ENCODE data around the gene PSMB2.

The PSMB2 gene

GRCh38 chr1:35570589-35571137, 70.7 kb downstream of the PSMB2 start:
- DNase-seq, result no peak

DNA sequence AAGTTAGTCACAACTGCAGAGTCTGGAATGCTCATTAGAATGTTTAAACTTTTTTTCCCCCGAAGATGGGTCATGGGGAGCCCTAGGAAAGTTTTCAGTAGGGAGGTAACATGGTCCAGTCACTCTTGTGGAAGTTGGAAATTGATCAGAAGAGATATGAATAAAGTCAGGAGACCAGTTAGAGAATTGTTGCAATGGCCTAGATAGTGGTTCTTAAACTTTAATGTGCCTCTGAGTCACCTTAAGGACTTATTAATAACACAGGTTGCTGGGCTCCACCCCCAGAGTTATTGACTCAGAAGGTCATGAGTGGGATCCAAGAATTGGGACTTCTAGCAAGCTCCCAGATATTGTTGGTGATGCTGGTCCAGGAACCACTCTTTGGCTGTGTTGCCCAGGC, 71.4 kb downstream of the PSMB2 start:
- no peak for DNase-seq

GRCh38 chr1:35568975-35569395, 72.3 kb downstream of the PSMB2 start:
- DNase-seq, result peak; percentile 82

GRCh38 chr1:35567947-35568558, 73.3 kb downstream of the PSMB2 start:
- no peak for DNase-seq

DNA sequence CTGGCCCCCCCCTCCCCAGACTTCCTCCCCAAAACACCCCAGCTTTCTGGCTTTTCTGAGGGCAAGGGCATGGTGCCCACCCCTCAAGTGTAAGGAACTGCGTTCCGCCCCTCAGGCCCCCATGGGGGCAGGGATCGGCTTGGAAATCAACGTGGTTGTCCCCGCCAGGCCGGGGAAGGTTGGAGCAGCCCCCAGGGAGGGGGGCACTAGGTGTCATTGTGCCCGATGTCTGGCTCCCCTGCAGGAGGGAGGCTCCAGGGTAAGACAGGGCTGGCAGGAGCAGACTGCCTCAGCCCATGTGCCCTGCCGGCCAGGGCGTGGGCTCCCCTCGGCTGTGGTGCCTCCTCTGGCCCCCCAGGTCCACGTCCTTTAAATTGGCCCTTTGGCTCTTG, 75.6 kb downstream of the PSMB2 start:
- DNase-seq, result no peak

DNA sequence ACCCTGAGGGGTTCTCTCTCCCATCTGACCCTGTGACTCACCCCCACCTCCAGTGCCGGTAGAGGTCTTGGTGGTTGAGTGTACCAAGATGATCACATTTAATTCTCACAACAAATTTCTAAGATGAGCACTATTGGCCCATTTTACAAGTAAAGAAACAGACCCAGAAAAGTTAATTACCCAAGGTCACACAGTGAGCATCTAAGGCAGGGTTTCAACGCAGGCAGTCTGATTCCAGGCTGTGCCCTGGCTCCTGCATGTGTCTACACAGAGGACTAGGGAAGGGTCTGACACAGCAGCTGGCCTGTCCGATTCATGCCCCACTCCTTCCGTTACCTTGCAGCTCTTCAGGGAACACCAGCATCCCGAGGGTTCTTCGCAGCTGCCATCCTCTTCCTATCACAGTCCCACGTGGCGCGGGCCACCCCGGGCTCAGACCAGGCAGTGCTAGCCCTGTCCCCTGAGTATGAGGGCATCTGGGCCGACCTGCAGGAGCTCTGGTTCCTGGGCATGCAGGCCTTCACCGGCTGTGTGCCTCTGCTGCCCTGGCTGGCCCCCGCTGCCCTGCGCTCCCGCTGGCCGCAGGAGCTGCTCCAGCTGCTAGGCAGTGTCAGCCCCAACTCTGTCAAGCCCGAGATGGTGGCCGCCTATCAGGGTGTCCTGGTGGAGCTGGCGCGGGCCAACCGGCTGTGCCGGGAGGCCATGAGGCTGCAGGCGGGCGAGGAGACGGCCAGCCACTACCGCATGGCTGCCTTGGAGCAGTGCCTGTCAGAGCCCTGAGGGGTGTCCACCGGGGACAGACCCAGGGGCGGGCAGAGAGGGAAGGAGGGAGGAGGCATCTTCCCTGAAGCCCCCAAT, 76.2 kb downstream of the PSMB2 start:
- DNase-seq, result no peak

GRCh38 chr1:35564037-35564883, 77.1 kb downstream of the PSMB2 start:
- DNase-seq, result peak; percentile 92

DNA sequence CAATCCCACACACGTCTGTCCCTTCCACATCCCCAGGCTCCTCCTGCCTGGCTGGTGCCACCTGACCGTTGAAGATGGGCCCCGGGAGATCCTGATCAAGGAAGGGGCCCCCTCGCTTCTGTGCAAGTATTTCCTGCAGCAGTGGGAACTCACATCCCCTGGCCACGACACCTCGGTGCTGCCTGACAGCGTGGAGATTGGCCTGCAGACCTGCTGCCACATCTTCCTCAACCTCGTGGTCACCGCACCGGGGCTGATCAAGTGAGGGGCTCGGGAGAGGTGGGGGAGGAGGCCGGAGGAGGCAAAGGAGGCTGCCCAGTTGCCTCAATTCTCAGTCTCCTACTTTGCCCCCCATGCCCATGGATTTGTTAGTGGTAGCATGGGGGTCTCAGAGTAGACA, 78.2 kb downstream of the PSMB2 start:
- DNase-seq, result peak; percentile 20

GRCh38 chr1:35561972-35562680, 79.2 kb downstream of the PSMB2 start:
- DNase-seq, result no peak

DNA sequence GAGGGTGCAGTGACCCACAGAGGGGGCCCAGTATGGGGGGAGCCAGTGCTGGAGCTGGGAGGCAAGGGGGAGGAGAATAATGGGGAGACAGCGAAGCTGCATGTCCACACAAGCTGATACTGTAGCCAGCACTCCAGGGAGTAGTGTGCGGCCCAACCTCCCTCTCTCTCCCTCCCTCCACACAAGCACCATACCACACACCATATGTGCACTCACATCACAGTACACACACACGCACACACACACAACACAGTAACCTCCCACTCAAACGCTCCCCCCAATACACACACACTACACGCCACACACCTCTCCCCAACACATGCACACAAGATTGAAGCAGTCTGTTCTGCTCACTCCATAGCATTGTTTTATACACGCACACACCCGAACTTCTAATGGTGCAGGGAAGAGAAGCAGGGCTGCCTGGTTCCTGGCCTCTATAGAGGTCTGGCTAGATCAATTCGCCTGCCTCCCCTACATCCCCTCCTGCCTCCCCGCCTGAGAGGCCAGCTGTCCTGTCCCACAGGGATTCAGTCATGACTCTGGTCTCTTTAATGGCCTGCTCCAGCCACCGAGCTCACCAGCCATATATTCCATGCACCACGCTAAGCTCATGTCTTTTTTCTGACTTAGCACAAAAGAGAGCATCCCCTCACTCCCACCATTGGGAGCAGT, 79.9 kb downstream of the PSMB2 start:
- no peak for DNase-seq

DNA sequence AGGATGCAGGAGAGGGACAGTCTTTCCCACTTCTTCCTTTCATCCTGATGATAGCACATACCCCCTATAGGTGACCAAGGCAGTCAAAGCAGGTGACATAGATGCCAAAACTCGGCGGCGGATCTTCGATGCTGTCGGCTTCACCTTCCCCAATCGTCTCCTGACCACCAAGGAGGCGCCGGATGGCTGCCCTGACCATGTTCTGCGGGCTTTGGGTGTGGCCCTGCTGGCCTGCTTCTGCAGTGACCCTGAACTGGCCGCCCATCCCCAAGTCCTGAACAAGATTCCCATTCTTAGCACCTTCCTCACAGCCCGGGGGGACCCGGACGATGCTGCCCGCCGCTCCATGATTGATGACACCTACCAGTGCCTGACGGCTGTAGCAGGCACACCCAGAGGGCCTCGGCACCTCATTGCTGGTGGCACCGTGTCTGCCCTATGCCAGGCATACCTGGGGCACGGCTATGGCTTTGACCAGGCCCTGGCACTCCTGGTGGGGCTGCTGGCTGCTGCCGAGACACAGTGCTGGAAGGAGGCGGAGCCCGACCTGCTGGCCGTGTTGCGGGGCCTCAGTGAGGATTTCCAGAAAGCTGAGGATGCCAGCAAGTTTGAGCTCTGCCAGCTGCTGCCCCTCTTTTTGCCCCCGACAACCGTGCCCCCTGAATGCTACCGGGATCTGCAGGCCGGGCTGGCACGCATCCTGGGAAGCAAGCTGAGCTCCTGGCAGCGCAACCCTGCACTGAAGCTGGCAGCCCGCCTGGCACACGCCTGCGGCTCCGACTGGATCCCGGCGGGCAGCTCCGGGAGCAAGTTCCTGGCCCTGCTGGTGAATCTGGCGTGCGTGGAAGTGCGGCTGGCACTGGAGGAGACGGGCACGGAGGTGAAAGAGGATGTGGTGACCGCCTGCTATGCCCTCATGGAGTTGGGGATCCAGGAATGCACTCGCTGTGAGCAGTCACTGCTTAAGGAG, 80.8 kb downstream of the PSMB2 start:
- no peak for DNase-seq

DNA sequence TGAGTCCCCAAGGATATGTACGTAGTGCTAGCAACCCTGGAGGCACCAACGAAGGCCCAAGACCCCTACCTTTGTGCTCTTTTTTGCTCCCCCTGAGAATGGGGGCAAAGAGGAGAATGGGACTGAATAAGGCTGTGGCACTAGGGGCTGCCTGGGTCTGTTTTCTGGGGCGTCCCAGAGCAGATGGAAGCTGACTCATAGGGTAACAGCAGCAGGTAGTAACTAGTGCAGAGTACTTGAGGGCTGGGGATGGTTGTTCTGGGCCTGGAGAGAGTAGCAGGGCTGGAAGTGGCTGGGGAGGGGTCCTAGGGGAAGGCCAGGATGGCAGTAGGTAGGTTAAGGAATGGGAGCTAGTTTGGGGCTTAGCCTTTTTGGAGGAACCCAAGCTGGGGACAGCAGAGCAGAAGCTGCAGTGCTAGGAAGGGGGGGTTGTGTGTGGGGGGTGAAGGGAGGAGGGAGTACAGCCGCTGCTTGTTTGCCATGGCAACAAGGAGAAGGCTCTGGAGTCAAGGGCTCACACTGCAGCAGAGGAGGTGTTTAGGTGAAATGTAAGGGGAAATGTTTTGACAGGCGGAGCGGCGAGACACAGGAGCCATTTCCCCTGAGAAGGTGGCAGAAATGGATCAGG, 81.9 kb downstream of the PSMB2 start:
- DNase-seq, result no peak

DNA sequence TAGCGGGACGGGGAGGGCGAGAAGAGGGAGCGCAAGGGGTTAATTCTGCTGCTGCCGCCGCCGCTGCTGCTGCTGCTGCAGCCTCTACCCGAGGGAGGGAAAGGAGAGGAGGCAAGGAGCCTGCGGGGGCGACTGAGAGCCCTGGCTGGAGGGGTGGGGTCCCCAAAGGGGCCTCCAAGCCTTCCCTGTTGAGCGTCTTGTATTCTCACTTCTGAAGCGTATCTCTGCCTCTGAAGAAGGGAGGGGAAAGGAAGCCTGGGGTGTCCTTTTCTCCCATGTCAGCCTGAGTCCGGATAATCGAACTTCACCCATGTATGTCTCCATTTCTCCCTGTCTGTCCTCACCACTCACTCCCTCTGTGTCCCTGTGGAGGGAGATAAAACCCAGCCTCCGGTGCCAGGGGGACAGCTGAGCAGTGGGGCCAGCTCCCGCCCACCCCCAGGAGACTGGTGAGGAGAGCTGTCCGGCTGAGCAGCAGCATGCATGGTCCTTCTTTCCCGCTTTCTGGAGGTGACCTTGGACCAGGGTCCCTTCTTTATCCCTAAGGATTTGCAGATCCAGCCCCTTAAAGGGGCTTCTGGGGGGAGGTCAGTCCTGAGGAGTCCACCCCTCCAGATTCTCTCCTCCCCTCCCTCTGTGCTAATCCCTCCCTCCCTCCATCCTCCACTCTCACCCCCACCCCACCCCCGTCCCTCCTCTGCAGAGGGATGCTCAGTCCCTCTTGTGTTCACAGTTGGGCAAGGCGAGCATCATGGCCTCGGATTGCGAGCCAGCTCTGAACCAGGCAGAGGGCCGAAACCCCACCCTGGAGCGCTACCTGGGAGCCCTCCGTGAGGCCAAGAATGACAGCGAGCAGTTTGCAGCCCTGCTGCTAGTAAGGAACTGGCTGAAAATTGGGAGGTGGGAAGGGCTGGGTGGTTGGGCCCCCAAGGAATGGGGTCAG, 82.7 kb downstream of the PSMB2 start:
- DNase-seq, result no peak

DNA sequence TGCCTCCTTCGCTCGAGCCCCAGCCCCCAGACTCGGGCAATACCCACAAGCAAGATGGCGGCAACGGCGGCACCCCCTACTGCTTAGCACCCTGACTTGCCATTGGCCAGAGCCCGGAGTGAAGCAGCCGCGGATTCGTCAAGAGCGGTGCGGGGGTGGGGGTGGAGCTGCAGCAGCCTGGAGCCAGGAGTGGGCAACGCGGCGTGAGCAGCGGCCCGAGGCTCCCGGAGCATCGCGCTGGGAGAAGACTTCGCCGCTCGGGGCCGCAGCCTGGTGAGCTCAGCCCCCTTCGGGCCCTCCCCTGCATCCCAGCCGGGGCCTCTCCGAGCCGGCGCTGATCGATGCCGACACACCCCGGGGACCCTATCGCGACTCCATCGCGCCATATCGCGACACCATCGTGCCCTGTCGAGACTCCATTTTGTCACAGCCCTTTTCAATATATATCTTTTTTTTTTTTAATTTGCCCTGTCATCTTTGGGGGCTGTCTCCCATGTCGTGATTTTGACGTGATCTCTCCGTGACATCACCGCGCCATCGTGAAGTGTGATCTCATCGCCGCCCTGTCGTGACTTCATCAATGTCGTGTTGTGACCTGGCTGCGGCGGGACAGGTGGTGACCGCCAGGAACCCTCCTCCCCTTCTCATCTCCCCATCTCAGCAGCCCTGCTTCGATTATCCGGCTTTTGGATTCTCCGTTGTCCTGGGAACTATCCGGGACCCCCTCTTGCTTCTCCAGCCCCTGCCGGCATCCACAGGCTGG, 83.5 kb downstream of the PSMB2 start, which contains the start of gene NCDN:
Gene NCDN (plus strand): TSS at position 189 of the 763 bp plus-strand sequence. CDS start 392 bp downstream, at position 581.
- DNase-seq, result peak; percentile 97

DNA sequence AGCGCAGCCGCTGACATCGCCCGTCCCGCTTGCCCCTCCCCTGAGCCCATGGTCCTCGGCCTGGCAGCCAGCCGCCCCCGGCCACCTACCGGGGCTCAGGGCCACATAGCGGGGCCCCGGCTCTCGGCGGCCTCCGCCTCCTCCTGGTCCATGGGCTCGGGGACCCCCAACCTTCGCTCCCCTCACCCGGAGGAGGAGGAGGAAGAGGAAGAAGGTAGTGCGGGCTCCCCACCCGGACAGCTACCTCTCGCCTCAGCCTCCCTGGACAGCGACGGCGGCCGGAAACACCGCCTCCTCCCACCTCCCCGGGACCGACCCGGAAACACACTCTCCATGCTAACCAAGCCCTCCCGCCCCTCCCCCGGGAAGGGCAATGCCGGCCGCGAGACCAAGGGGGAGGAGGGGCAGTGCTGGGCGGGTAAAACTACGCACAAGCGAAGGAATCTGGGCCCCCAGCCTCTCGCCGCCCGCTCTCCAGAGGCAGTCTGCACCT, 84.2 kb downstream of the PSMB2 start, which contains the start of gene KIAA0319L:
Gene KIAA0319L (minus strand): TSS at position 286 of the 493 bp plus-strand sequence. CDS start 2,912 bp downstream, outside the sequence.
- DNase-seq, result no peak

- DNase-seq, result no peak
Observed at GRCh38 chr1:35556484-35557117, 84.7 kb downstream of the PSMB2 start.
